HepG2 (cell line): Measurements from ENCODE around the gene UMPS. TPM values are rescaled to one million over a fixed set of nuclear protein-coding genes. Genes with fewer than 3 reads are reported as not detected.

Experiments
- BRD4 ChIP-seq: sonication (generic); formaldehyde crosslinking; IDR thresholded peaks from 2 replicates; pipeline ENCODE4 v1.4.0; 2020; ENCODE audit warnings: missing genetic modification reagents
- FOXK1 ChIP-seq: sonication (generic); formaldehyde crosslinking; IDR thresholded peaks from 2 replicates; pipeline ENCODE4 v1.4.0; 2020; ENCODE audit warnings: low read depth, missing genetic modification reagents, borderline replicate concordance
- GABPA ChIP-seq, 2 experiments: IDR thresholded peaks; 2 replicates each; pipeline ENCODE4 v1.6.1; 2011 to 2016; ENCODE audit warnings: low read depth in 2 of 2, low read length in 1 of 2, missing biosample characterization in 1 of 2, missing genetic modification characterization in 1 of 2
- KLF13 ChIP-seq: sonication (generic); formaldehyde crosslinking; IDR thresholded peaks from 2 replicates; pipeline ENCODE4 v1.4.0; 2020; ENCODE audit warnings: mild to moderate bottlenecking, missing genetic modification reagents
- REPIN1 ChIP-seq: sonication (generic); formaldehyde crosslinking; IDR thresholded peaks from 2 replicates; pipeline ENCODE4 v1.8.0; 2022; ENCODE audit warnings: missing genetic modification reagents, low read depth, mild to moderate bottlenecking, borderline replicate concordance
- SALL1 ChIP-seq: sonication (generic); formaldehyde crosslinking; IDR thresholded peaks from 2 replicates; pipeline ENCODE4 v1.8.0; 2022; ENCODE audit warnings: mild to moderate bottlenecking, missing genetic modification reagents
- SMYD3 ChIP-seq: sonication (generic); formaldehyde crosslinking; IDR thresholded peaks from 2 replicates; pipeline ENCODE4 v1.8.1; 2023; ENCODE audit warnings: mild to moderate bottlenecking, missing genetic modification reagents
- TCF7 ChIP-seq: sonication (generic); IDR thresholded peaks from 2 replicates; pipeline ENCODE4 v1.6.1; 2016; ENCODE audit warnings: antibody characterized with exemption, low read depth
- TFDP1 ChIP-seq: IDR thresholded peaks from 2 replicates; pipeline ENCODE4 v1.6.1; 2016; ENCODE audit warnings: missing compliant biosample characterization, missing genetic modification reagents, borderline replicate concordance
- ZNF615 ChIP-seq: sonication (generic); formaldehyde crosslinking; IDR thresholded peaks from 2 replicates; pipeline ENCODE4 v1.5.0; 2020; ENCODE audit warnings: mild to moderate bottlenecking, missing genetic modification reagents, borderline replicate concordance
- polyA plus RNA-seq, 8 experiments: library from polyadenylated mRNA; depleted of rRNA in 3 of 8; stranded (reverse) in 7 of 8; unstranded in 1 of 8; fragments of >200 nt; fragmentation: Illumina TruSeq in 4 of 8; extraction: Trizol in 4 of 8; gene quantifications; 2 replicates each; pipeline versions ENCODE4 v1.2.1 to v1.2.3, GENCODE V29; 2011 to 2016; ENCODE audit warnings: low read depth in 4 of 8, missing spikeins in 1 of 8, mixed read lengths in 1 of 8; ENCODE audit not compliant: insufficient read depth in 1 of 8
- total RNA-seq, 5 experiments: library from RNA; depleted of rRNA; stranded (reverse); fragments of >200 nt; fragmentation: Illumina TruSeq; extraction: Trizol; gene quantifications; 2 replicates each; pipeline ENCODE4 v1.2.3, GENCODE V29; 2016; ENCODE audit warnings: low read depth in 1 of 5
- TF ChIP-seq, protein P1 (sequence below), 2 experiments: fragments of 450-650 bp in 1 of 2; sonication (generic) in 1 of 2; formaldehyde crosslinking; IDR thresholded peaks; 2 replicates each; pipeline versions ENCODE4 v1.5.0 to v1.8.0; 2020 to 2022; ENCODE audit warnings: mild to moderate bottlenecking in 1 of 2, missing genetic modification reagents in 1 of 2
- TF ChIP-seq, protein P2 (sequence below): sonication (generic); formaldehyde crosslinking; IDR thresholded peaks from 2 replicates; pipeline ENCODE4 v1.4.0; 2020; ENCODE audit warnings: missing genetic modification reagents, borderline replicate concordance
- TF ChIP-seq, protein P3 (sequence below): IDR thresholded peaks from 2 replicates; pipeline ENCODE4 v1.4.0; 2020; ENCODE audit warnings: mild to moderate bottlenecking, missing genetic modification reagents
- TF ChIP-seq, protein P4 (sequence below): sonication (generic); formaldehyde crosslinking; IDR thresholded peaks from 2 replicates; pipeline ENCODE4 v1.4.0; 2020; ENCODE audit warnings: missing genetic modification reagents, borderline replicate concordance

UMPS gene
- total and polyA plus RNA-seq, 2 of the 13 experiments (the other 11 are each of a cell fraction or from before 2014, with no cell fraction given) = 52.7 to 74.2 TPM

DNA sequence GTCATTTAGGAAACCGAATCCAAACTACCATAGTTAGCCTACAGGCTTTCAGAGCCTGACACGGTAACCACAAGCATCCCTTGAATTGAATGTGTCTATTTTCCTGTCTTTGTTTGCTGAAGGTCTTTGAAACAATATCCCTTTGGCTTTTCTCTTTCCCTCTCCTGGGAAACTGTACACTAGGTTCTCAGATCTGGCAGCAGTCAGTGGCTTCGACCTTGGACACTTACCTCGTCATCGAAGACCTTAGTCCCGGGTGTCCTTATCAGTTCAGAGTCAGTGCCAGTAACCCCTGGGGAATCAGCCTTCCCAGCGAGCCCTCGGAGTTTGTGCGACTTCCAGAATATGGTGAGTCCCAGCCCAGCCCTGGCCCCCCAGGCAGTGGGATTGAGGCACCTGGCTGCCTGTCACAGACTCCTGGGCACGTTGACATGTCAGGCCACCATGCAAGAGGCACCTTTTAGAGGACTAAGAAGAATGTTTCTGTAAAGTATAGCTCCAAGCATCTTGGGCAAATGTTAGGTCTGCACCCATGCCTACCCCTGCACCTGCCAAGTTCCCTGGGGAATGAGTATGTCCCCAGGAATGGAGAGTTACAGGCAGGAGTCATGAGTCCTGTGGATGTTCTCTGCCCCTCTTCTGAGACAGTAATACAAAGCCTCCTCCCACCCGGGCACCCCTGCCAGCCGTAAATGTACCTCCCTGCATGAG lies 30.4 kb upstream of the UMPS start (continued):
- TF ChIP-seq TFDP1 (CRISPR knock-in tag) = peak; percentile 42; the same call in 1 of the 2 replicates
- TF ChIP-seq SALL1 (CRISPR knock-in tag) = peak; percentile 94
- TF ChIP-seq BRD4 (CRISPR knock-in tag) = no peak; the same call in 1 of the 2 replicates
- peak; percentile 59; the same call in 1 of the 2 replicates for TF ChIP-seq FOXK1 (CRISPR knock-in tag)
- no peak for TF ChIP-seq REPIN1 (CRISPR knock-in tag)
- TF ChIP-seq, protein P1, sequence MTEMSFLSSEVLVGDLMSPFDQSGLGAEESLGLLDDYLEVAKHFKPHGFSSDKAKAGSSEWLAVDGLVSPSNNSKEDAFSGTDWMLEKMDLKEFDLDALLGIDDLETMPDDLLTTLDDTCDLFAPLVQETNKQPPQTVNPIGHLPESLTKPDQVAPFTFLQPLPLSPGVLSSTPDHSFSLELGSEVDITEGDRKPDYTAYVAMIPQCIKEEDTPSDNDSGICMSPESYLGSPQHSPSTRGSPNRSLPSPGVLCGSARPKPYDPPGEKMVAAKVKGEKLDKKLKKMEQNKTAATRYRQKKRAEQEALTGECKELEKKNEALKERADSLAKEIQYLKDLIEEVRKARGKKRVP (CRISPR knock-in tag; IDR thresholded peaks at IDR 0.05) = no peak
- no peak for TF ChIP-seq KLF13
- TF ChIP-seq, protein P2, sequence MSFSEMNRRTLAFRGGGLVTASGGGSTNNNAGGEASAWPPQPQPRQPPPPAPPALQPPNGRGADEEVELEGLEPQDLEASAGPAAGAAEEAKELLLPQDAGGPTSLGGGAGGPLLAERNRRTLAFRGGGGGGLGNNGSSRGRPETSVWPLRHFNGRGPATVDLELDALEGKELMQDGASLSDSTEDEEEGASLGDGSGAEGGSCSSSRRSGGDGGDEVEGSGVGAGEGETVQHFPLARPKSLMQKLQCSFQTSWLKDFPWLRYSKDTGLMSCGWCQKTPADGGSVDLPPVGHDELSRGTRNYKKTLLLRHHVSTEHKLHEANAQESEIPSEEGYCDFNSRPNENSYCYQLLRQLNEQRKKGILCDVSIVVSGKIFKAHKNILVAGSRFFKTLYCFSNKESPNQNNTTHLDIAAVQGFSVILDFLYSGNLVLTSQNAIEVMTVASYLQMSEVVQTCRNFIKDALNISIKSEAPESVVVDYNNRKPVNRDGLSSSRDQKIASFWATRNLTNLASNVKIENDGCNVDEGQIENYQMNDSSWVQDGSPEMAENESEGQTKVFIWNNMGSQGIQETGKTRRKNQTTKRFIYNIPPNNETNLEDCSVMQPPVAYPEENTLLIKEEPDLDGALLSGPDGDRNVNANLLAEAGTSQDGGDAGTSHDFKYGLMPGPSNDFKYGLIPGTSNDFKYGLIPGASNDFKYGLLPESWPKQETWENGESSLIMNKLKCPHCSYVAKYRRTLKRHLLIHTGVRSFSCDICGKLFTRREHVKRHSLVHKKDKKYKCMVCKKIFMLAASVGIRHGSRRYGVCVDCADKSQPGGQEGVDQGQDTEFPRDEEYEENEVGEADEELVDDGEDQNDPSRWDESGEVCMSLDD = no peak
- TF ChIP-seq GABPA (IDR thresholded peaks at IDR 0.05; ENCODE audit: low read depth, low read length) = no peak
- TF ChIP-seq GABPA (CRISPR knock-in tag; IDR thresholded peaks at IDR 0.05; ENCODE audit: low read depth) = no peak
- TF ChIP-seq, protein P3, sequence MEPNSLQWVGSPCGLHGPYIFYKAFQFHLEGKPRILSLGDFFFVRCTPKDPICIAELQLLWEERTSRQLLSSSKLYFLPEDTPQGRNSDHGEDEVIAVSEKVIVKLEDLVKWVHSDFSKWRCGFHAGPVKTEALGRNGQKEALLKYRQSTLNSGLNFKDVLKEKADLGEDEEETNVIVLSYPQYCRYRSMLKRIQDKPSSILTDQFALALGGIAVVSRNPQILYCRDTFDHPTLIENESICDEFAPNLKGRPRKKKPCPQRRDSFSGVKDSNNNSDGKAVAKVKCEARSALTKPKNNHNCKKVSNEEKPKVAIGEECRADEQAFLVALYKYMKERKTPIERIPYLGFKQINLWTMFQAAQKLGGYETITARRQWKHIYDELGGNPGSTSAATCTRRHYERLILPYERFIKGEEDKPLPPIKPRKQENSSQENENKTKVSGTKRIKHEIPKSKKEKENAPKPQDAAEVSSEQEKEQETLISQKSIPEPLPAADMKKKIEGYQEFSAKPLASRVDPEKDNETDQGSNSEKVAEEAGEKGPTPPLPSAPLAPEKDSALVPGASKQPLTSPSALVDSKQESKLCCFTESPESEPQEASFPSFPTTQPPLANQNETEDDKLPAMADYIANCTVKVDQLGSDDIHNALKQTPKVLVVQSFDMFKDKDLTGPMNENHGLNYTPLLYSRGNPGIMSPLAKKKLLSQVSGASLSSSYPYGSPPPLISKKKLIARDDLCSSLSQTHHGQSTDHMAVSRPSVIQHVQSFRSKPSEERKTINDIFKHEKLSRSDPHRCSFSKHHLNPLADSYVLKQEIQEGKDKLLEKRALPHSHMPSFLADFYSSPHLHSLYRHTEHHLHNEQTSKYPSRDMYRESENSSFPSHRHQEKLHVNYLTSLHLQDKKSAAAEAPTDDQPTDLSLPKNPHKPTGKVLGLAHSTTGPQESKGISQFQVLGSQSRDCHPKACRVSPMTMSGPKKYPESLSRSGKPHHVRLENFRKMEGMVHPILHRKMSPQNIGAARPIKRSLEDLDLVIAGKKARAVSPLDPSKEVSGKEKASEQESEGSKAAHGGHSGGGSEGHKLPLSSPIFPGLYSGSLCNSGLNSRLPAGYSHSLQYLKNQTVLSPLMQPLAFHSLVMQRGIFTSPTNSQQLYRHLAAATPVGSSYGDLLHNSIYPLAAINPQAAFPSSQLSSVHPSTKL (CRISPR knock-in tag) = peak; percentile 90
- TF ChIP-seq ZNF615 (CRISPR knock-in tag) = peak; percentile 67; the same call in 1 of the 2 replicates
- TF ChIP-seq, protein P4, sequence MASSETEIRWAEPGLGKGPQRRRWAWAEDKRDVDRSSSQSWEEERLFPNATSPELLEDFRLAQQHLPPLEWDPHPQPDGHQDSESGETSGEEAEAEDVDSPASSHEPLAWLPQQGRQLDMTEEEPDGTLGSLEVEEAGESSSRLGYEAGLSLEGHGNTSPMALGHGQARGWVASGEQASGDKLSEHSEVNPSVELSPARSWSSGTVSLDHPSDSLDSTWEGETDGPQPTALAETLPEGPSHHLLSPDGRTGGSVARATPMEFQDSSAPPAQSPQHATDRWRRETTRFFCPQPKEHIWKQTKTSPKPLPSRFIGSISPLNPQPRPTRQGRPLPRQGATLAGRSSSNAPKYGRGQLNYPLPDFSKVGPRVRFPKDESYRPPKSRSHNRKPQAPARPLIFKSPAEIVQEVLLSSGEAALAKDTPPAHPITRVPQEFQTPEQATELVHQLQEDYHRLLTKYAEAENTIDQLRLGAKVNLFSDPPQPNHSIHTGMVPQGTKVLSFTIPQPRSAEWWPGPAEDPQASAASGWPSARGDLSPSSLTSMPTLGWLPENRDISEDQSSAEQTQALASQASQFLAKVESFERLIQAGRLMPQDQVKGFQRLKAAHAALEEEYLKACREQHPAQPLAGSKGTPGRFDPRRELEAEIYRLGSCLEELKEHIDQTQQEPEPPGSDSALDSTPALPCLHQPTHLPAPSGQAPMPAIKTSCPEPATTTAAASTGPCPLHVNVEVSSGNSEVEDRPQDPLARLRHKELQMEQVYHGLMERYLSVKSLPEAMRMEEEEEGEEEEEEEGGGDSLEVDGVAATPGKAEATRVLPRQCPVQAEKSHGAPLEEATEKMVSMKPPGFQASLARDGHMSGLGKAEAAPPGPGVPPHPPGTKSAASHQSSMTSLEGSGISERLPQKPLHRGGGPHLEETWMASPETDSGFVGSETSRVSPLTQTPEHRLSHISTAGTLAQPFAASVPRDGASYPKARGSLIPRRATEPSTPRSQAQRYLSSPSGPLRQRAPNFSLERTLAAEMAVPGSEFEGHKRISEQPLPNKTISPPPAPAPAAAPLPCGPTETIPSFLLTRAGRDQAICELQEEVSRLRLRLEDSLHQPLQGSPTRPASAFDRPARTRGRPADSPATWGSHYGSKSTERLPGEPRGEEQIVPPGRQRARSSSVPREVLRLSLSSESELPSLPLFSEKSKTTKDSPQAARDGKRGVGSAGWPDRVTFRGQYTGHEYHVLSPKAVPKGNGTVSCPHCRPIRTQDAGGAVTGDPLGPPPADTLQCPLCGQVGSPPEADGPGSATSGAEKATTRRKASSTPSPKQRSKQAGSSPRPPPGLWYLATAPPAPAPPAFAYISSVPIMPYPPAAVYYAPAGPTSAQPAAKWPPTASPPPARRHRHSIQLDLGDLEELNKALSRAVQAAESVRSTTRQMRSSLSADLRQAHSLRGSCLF (CRISPR knock-in tag) = no peak; the same call in 1 of the 2 replicates
- TF ChIP-seq SMYD3 (CRISPR knock-in tag) = no peak
- TF ChIP-seq TCF7 = peak; percentile 60
